HepG2 (cell line): ENCODE measurements around the gene CAMK2G. TPM values are rescaled to one million over a fixed set of nuclear protein-coding genes. Genes with fewer than 3 reads are reported as not detected.

ENCODE experiments used
- AGO2 ChIP-seq: fragments of 200-400 bp; formaldehyde crosslinking; optimal IDR thresholded peaks from 2 replicates; pipeline ENCODE3; 2017; ENCODE audit warnings: mild to moderate bottlenecking, low read depth, low read length, moderate library complexity
- ARNT2 ChIP-seq: sonication (generic); formaldehyde crosslinking; IDR thresholded peaks from 2 replicates; pipeline ENCODE4 v1.8.0; 2022; ENCODE audit warnings: mild to moderate bottlenecking, low read depth, missing genetic modification reagents, moderate library complexity
- ATF5 ChIP-seq: sonication (generic); formaldehyde crosslinking; IDR thresholded peaks from 2 replicates; pipeline ENCODE4 v1.4.0; 2020; ENCODE audit warnings: mild to moderate bottlenecking, low read depth, missing genetic modification reagents
- BATF2 ChIP-seq: sonication (generic); formaldehyde crosslinking; IDR thresholded peaks from 2 replicates; pipeline ENCODE4 v1.8.0; 2022; ENCODE audit warnings: mild to moderate bottlenecking, missing genetic modification reagents, moderate library complexity
- GMEB1 ChIP-seq: sonication (generic); formaldehyde crosslinking; IDR thresholded peaks from 2 replicates; pipeline ENCODE4 v1.5.1; 2020; ENCODE audit warnings: missing genetic modification reagents, mild to moderate bottlenecking, borderline replicate concordance
- GTF3A ChIP-seq: sonication (generic); formaldehyde crosslinking; conservative IDR thresholded peaks from 2 replicates; pipeline ENCODE4 v1.4.0; 2020; ENCODE audit warnings: mild to moderate bottlenecking, missing genetic modification reagents
- HMG20B ChIP-seq: conservative IDR thresholded peaks from 2 replicates; pipeline ENCODE4 v1.6.1; 2016; ENCODE audit warnings: missing genetic modification reagents, missing compliant biosample characterization
- HNRNPL ChIP-seq: fragments of 200-400 bp; formaldehyde crosslinking; IDR thresholded peaks from 2 replicates; pipeline ENCODE4 v1.6.1; 2017; ENCODE audit warnings: mild to moderate bottlenecking, low read depth, low read length
- IRF9 ChIP-seq: sonication (generic); formaldehyde crosslinking; IDR thresholded peaks from 2 replicates; pipeline ENCODE4 v1.8.0; 2022; ENCODE audit warnings: missing genetic modification reagents, mild to moderate bottlenecking, borderline replicate concordance
- MYNN ChIP-seq: sonication (generic); formaldehyde crosslinking; IDR thresholded peaks from 2 replicates; pipeline ENCODE4 v1.4.0; 2020; ENCODE audit warnings: mild to moderate bottlenecking, low read depth, missing genetic modification reagents
- NCOA5 ChIP-seq: sonication (generic); formaldehyde crosslinking; IDR thresholded peaks from 2 replicates; pipeline ENCODE4 v1.4.0; 2020; ENCODE audit warnings: missing genetic modification reagents
- NFE2L1 ChIP-seq: sonication (generic); formaldehyde crosslinking; IDR thresholded peaks from 2 replicates; pipeline ENCODE4 v1.4.0; 2020; ENCODE audit warnings: missing genetic modification reagents, mild to moderate bottlenecking, borderline replicate concordance
- SAP130 ChIP-seq: IDR thresholded peaks from 2 replicates; pipeline ENCODE4 v1.6.1; 2016; ENCODE audit warnings: low read depth
- SMAD1 ChIP-seq: sonication (generic); formaldehyde crosslinking; IDR thresholded peaks from 2 replicates; pipeline ENCODE4 v1.4.0; 2020; ENCODE audit warnings: missing genetic modification reagents, low read depth, mild to moderate bottlenecking, borderline replicate concordance
- SP140L ChIP-seq: sonication (generic); formaldehyde crosslinking; IDR thresholded peaks from 2 replicates; pipeline ENCODE4 v1.4.0; 2020; ENCODE audit warnings: missing genetic modification reagents, borderline replicate concordance
- SP4 ChIP-seq: sonication (generic); formaldehyde crosslinking; IDR thresholded peaks from 2 replicates; pipeline ENCODE4 v1.8.1; 2023; ENCODE audit warnings: mild to moderate bottlenecking, missing genetic modification reagents
- U2AF1 ChIP-seq: fragments of 200-400 bp; formaldehyde crosslinking; optimal IDR thresholded peaks from 2 replicates; pipeline ENCODE3; 2017; ENCODE audit warnings: mild to moderate bottlenecking, low read depth, low read length
- ZBED4 ChIP-seq: sonication (generic); formaldehyde crosslinking; IDR thresholded peaks from 2 replicates; pipeline ENCODE4 v1.4.0; 2020; ENCODE audit warnings: missing genetic modification reagents, borderline replicate concordance
- ZNF160 ChIP-seq: sonication (generic); formaldehyde crosslinking; IDR thresholded peaks from 2 replicates; pipeline ENCODE4 v1.8.0; 2022; ENCODE audit warnings: mild to moderate bottlenecking, inconsistent platforms, missing genetic modification reagents
- ZNF317 ChIP-seq: sonication (generic); formaldehyde crosslinking; IDR thresholded peaks from 2 replicates; pipeline ENCODE4 v1.5.0; 2020; ENCODE audit warnings: mild to moderate bottlenecking, missing genetic modification reagents
- ZNF766 ChIP-seq: sonication (generic); formaldehyde crosslinking; IDR thresholded peaks from 2 replicates; pipeline ENCODE4 v1.5.0; 2020; ENCODE audit warnings: missing genetic modification reagents, borderline replicate concordance
- polyA plus RNA-seq, 8 experiments: library from polyadenylated mRNA; depleted of rRNA in 3 of 8; stranded (reverse) in 7 of 8; unstranded in 1 of 8; fragments of >200 nt; fragmentation: Illumina TruSeq in 4 of 8; extraction: Trizol in 4 of 8; gene quantifications; 2 replicates each; pipeline versions ENCODE4 v1.2.1 to v1.2.3, GENCODE V29; 2011 to 2016; ENCODE audit warnings: low read depth in 4 of 8, missing spikeins in 1 of 8, mixed read lengths in 1 of 8; ENCODE audit not compliant: insufficient read depth in 1 of 8
- total RNA-seq, 5 experiments: library from RNA; depleted of rRNA; stranded (reverse); fragments of >200 nt; fragmentation: Illumina TruSeq; extraction: Trizol; gene quantifications; 2 replicates each; pipeline ENCODE4 v1.2.3, GENCODE V29; 2016; ENCODE audit warnings: low read depth in 1 of 5

The CAMK2G gene
- total and polyA plus RNA-seq, 2 of the 13 experiments (the other 11 are each of a cell fraction or from before 2014, with no cell fraction given) = 15.9 to 18.8 TPM

DNA sequence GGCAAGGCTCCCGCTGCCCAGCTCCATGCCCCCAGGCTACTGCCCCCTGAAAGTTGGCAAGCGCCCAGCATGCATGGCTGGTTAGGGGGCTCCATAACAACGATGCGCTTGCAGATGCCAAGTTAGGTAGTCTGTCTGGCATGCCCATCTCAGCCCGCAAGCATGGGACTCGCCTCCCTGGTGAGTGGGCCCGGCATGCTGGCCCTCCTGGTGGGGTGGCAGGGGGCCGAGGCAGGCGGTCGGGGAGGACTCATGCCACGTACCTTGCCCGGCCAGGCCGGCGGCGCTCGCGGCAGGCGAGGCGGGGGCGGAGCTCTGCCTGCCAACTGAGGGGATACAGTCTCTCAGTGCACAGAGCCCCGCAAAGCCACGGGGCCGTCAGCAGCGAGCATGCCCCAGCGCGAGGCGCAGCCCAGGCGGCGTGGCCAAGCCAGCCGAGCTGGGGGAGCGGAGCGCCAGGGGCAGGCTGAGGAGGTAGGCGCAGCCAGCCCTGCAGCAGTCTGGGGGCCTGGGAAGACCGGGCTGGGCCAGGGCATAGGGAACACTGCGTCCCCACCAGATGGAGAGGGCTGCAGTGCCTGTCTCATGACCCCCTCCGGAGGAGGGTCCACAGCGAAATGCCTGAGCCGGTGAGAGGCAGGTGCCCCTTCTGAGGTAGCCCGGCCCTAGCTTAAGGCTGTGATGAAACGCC is 34.9 kb downstream of the CAMK2G start (continued):
- TF ChIP-seq ZBED4 (CRISPR knock-in tag) (no peak), HMG20B (CRISPR knock-in tag) (no peak), SAP130 (CRISPR knock-in tag) (no peak), SP4 (CRISPR knock-in tag) (no peak), ZNF160 (CRISPR knock-in tag) (no peak), ATF5 (CRISPR knock-in tag) (no peak), SMAD1 (CRISPR knock-in tag) (no peak), GMEB1 (CRISPR knock-in tag) (no peak), SP140L (CRISPR knock-in tag) (no peak), GTF3A (no peak), BATF2 (CRISPR knock-in tag) (no peak), NFE2L1 (CRISPR knock-in tag) (no peak), HNRNPL (0 out of 2 replicates have a peak, but pooled peaks have one; percentile 78), ZNF766 (CRISPR knock-in tag) (0 out of 2 replicates have a peak, but pooled peaks have one; percentile 27), ZNF317 (CRISPR knock-in tag) (no peak), IRF9 (CRISPR knock-in tag) (no peak), U2AF1 (no peak), AGO2 (peak; percentile 85), NCOA5 (CRISPR knock-in tag) (no peak), MYNN (CRISPR knock-in tag) (no peak), ARNT2 (0 out of 2 replicates have a peak, but pooled peaks have one; percentile 30)
